MG63 (cell line): ENCODE results near the gene GALNT5. TPM values are rescaled to one million over a fixed set of nuclear protein-coding genes. Genes with fewer than 3 reads are reported as not detected.
"Not testable (repeated sequence)": the region's sequence is repeated elsewhere in the genome, so short reads cannot be mapped to it uniquely, and the experiment has no call there.

Experiments used
- DNase-seq: peaks from one replicate; pipeline ENCODE4 v3.0.0-alpha.2; 2020
- H3K27me3 ChIP-seq: fragments of 250-450 bp; sonication (Bioruptor Pico); 2 replicates; pipeline ENCODE4 v1.5.1; 2020; ENCODE audit warnings: mild to moderate bottlenecking, moderate library complexity
- H3K36me3 ChIP-seq: fragments of 250-450 bp; sonication (Bioruptor Pico); 2 replicates; pipeline ENCODE4 v1.5.1; 2020; ENCODE audit warnings: mild to moderate bottlenecking, moderate library complexity
- H3K4me3 ChIP-seq: fragments of 250-450 bp; sonication (Bioruptor Pico); 2 replicates; pipeline ENCODE4 v1.5.1; 2020; ENCODE audit warnings: mild to moderate bottlenecking, moderate library complexity
- H3K9me3 ChIP-seq: fragments of 250-450 bp; sonication (Bioruptor Pico); 2 replicates; pipeline ENCODE4 v1.5.1; 2020; ENCODE audit warnings: mild to moderate bottlenecking, moderate library complexity
- total RNA-seq: library from RNA; depleted of rRNA; stranded (reverse); fragments of >200 nt; shearing (Covaris generic); gene quantifications from 2 replicates; pipeline ENCODE4 v1.2.3, GENCODE V29; 2014; ENCODE audit warnings: low replicate concordance

GALNT5 gene
- total RNA-seq, 1 experiment from 2014 or later = 3.1 TPM

DNA sequence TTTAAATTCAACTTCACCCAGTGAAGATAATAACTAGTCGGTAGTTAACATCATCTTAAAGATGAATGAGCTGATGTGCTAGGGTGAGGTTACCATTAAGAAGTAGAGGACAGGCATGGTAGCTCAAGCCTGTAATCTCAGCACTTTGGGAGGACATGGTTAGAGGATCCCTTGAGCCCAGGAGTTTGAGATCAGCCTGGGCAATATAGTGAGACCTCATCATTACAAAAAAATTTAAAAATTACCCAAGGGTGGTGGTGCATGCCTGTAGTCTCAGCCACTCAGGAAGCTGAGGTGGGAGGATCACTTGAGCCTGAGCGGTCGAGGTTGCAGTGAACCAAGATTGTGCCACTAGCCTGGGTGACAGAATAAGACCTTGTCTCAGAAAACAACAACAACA lies 4.7 kb downstream of the GALNT5 start:
- Histone ChIP-seq H3K27me3 (no peaks in the 10 kb centered on the region), H3K4me3 (no peak overlapping the region), H3K9me3 (no peaks in the 10 kb centered on the region), H3K36me3 (no peaks in the 10 kb centered on the region; the same call in 1 of the 2 replicates)
- DNase-seq = no peak

DNA sequence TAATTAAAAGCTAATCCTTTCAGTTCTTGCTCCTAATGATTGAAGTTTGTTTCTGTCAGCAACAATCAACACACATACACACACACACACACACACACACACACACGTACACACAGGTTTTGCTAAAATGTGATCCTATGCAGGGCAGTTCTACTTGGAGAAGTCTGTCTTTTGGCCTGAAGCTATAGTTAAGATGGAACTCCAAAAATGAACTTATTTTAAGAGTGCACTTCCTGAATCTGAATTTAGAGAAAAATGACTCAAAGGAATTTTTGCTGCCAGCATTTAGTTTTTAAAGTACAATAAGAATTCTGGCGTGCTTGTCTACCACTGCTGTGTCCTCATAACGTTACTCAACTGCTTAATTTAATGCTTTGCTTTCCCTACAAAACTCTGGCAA lies 6.6 kb downstream of the GALNT5 start:
- H3K9me3 ChIP-seq = no peaks in the 10 kb centered on the region
- no peak overlapping the region for H3K4me3 ChIP-seq

DNA sequence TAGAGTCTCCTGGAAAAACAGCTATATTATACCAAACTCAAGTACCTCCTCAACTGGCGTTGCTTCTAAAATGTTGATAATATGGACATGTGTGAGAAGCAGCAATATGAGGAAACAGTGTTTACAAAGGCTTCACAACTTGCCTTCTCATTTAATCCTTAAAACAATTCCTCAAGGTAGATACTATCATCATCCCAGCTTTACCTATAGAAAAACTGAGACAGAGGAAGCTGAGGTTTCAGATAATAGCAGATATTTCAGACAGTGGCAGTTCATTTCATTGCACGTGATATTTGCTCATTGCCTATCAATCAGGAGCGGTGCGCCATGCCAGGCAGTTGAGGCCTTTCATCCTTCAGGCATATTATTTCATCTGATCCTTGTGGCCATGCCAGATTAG lies 8.3 kb downstream of the GALNT5 start:
- no peak for DNase-seq
- Histone ChIP-seq H3K9me3 (no peaks in the 10 kb centered on the region), H3K27me3 (no peaks in the 10 kb centered on the region), H3K36me3 (no peaks in the 10 kb centered on the region), H3K4me3 (no peak overlapping the region)

More for the DNA sequence above, 6.6 kb downstream of the GALNT5 start:
- H3K36me3 ChIP-seq = no peaks in the 10 kb centered on the region; the same call in 1 of the 2 replicates
- no peaks in the 10 kb centered on the region for H3K27me3 ChIP-seq
- peak; percentile 21 for DNase-seq

DNA sequence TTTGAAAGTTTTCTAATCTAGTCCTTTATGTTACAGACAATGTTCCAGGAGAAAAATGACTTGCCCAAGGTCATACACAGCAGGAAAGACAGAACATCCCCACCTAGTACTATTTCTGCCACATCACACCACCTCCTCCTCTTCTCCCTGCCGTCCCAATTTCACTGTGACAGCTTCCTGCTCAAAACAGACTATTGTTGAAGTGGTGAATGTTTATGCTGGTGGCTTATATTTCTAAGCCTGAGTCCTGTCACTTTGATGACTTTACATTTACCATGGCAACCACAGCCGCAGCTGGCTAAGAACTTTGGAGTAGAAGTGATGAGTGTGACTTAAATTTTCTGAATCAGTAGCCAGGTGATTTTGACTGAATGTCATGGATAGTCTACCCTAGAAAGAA lies 10.0 kb downstream of the GALNT5 start:
- H3K36me3 ChIP-seq = no peaks in the 10 kb centered on the region
- no peaks in the 10 kb centered on the region for H3K27me3 ChIP-seq
- no peak for DNase-seq
- no peak overlapping the region for H3K4me3 ChIP-seq
- no peaks in the 10 kb centered on the region for H3K9me3 ChIP-seq

DNA sequence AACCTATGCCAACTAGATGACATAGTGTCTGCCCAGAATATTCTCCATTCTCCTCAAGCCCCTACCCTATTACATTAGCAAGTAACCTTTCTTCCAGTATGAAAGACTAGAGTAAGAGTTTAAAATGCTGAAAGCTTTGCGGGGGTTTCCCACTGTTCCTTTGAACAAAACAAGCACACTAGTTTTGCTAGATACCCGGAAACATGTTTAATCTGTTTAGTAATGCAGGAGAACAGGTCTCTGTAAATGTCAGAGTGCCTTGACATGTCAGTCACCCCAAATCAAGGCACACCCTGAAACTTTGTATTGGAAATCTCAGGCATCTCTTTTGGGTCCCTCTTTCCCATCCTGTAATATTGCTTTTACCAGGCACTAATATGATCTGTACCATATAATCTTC lies 11.6 kb downstream of the GALNT5 start:
- DNase-seq = no peak
- Histone ChIP-seq H3K27me3 (no peaks in the 10 kb centered on the region), H3K9me3 (0 out of 2 replicates have a peak, but pooled peaks cover 2% of the 10 kb centered on the region), H3K4me3 (no peak overlapping the region), H3K36me3 (no peaks in the 10 kb centered on the region)

DNA sequence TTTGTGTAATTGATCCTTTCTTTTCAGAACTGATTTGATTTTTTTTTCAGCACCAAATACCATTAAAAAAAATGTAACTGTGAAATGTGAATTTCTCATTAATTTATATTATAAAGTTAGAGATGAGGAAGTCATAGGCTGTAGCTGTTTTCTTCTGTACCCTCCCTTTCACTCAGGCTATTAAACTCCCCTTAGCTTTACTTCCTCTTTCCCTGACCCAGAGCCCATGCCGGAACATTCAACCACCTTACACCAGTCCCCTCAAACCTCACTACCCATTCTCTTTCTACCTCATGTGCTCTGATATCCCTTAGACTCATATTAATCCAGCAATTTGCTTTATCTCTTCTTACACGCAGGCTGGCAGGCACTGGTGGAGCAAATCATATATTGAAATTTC lies 12.4 kb downstream of the GALNT5 start:
- Histone ChIP-seq H3K9me3 (peaks cover 4% of the 10 kb centered on the region; the same call in 1 of the 2 replicates), H3K36me3 (no peaks in the 10 kb centered on the region)
- DNase-seq = no peak

DNA sequence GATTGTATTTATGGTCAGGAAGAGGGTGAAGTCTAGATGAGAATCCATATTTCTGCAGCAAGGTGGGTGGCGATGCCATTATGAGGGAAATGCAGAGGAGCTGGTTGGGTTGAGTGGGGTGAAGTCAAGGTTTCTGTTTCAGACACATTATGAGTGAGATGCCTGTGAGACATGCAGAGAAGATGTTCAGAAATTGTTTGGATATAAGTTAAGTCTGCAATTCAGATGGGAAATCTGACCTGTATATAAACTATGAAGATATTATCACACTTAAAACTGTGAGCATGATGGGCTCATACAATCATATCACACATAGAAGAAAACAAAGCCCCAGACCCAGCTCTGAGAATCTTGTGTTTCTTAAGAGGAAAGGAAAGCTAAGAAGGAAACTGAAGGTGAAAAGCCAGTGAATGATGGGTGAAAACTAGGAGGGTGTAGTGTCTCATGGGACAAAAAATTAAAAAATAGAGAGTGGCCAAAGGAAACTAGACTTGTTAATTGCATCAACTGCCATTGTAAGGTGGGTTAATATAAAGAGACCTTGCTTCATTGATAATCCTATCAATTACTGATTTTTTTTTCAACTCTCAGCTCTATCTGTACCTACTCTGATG lies 14.2 kb downstream of the GALNT5 start:
- DNase-seq = no peak
- no peaks in the 10 kb centered on the region for H3K27me3 ChIP-seq
- no peaks in the 10 kb centered on the region for H3K36me3 ChIP-seq
- no peak overlapping the region for H3K4me3 ChIP-seq
- H3K9me3 ChIP-seq = peaks cover 4% of the 10 kb centered on the region; the same call in 1 of the 2 replicates

More for the DNA sequence above, 12.4 kb downstream of the GALNT5 start:
- Histone ChIP-seq H3K27me3 (no peaks in the 10 kb centered on the region), H3K4me3 (no peak overlapping the region)

DNA sequence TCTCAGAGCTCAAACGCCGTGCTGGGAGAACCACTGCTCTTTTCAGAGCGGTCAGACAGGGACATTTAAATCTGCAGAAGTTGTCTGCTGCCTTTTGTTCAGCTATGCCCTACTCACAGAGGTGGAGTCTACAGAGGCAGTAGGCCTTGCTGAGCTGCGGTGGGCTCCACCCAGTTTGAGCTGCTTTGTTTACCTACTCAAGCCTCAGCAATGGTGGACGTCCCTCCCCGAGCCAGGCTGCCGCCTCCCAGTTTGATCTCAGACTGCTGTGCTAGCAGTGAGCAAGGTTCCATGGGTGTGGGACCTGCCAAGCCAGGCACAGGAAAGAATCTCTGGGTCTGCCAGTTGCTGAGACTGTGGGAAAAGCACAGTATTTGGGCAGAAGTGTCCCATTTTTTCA lies 21.8 kb downstream of the GALNT5 start:
- not testable (repeated sequence) for DNase-seq, H3K36me3 ChIP-seq, H3K27me3 ChIP-seq, H3K4me3 ChIP-seq, H3K9me3 ChIP-seq

DNA sequence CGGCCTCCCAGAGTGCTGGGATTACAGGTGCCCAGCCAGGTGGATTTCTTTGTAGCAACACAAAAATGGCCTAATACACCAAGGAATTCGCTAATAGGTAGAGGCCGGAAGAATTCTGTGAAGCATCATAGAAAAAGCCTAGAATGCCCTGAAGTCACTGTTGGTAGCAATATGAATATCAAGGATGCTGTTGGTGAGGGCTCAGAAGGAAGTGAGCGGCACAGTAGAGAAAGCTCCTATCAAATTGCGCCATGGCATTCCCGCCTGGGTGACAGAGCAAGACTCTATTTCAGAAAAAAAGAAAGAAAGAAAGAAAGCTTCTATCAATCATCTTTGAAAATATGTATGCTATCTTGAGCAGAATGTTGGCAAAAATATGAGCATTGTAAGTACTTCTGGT lies 23.8 kb downstream of the GALNT5 start:
- Histone ChIP-seq H3K9me3 (peaks cover 2% of the 10 kb centered on the region; the same call in 1 of the 2 replicates), H3K36me3 (no peaks in the 10 kb centered on the region), H3K27me3 (no peaks in the 10 kb centered on the region), H3K4me3 (no peak overlapping the region)
- DNase-seq = no peak

DNA sequence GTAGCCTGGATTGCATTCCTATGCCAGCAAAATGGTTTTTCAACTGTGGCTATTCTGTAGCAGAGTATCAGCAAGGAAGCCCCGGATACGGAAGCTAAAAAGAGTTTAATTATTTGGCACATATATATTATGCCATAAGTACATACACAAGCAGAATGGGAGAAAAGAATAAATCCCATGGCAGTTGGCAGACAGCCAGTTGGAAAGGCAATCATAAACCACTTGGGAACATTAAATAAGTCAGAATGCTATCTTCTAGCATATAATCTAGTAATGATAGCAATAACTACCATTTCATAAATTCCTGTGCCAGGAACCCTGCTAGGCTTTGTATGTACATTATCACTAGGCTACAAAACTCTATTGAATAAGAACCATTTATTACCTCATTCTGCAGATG lies 26.0 kb downstream of the GALNT5 start:
- H3K9me3 ChIP-seq = no peaks in the 10 kb centered on the region; the same call in 1 of the 2 replicates
- H3K4me3 ChIP-seq = no peak overlapping the region
- H3K36me3 ChIP-seq = no peaks in the 10 kb centered on the region
- no peak for DNase-seq
- H3K27me3 ChIP-seq = no peaks in the 10 kb centered on the region

DNA sequence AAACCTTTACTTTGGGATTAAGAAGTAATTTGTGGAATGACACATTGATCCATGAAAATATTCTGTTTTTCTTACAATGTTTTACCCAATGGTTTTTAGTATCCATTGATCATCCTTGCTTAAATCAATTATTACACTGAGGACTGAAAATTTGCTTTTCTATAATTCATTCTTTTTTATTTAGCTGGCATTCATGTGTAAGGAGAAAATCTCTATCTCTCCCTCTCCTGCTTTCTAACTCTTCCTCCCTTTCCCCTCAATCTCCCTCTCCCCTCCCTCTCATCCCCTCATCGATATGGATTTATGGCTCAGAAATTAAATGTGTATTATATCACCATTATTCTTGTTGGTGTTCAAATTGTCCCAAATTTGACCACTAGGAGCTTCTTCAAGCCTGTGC lies 29.7 kb downstream of the GALNT5 start:
- no peak overlapping the region for H3K4me3 ChIP-seq
- no peak for DNase-seq
- H3K27me3 ChIP-seq = no peaks in the 10 kb centered on the region
- H3K36me3 ChIP-seq = no peaks in the 10 kb centered on the region
- H3K9me3 ChIP-seq = no peaks in the 10 kb centered on the region

DNA sequence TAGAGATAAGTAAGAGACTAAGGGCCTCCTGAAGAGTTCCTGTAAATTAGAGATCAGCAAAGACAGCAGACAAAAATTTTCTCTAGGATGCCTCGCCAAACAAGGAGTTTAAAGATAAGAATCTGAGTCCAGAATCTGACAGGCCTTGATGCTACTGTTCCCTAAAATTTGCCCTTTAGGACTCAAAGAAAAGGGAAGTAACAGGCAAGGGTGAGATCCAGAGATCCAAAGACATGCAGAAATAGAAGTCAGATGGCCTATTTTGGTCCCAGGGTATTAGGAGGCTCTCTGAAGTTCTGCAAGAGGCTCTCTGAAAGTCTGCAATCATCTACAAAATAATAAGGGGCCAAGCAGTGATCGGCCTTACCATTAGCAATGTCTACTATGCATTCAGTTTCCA lies 33.0 kb downstream of the GALNT5 start:
- H3K4me3 ChIP-seq = no peak overlapping the region
- no peaks in the 10 kb centered on the region for H3K36me3 ChIP-seq
- H3K9me3 ChIP-seq = no peaks in the 10 kb centered on the region
- no peak for DNase-seq
- H3K27me3 ChIP-seq = no peaks in the 10 kb centered on the region

DNA sequence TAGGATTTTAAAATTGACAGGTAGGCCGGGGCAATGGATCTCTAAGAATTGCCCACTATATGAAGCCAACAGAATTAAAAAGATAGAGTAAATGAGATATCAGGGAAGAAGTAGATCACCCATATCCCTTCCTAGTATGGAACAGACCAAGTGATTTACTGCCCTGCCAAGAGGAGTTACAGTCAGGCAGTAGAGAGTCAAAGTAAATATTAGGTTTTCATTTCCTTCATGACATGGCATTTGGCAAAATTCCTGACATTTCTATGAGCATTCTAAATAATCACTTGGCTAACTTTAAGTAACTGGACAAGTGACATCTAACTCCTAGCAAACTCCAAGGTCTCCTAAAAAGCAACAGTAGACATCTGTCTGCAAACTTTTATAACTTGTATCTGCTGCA lies 33.5 kb downstream of the GALNT5 start:
- H3K27me3 ChIP-seq = no peaks in the 10 kb centered on the region
- no peak for DNase-seq
- no peak overlapping the region for H3K4me3 ChIP-seq
- H3K9me3 ChIP-seq = no peaks in the 10 kb centered on the region
- H3K36me3 ChIP-seq = no peaks in the 10 kb centered on the region

DNA sequence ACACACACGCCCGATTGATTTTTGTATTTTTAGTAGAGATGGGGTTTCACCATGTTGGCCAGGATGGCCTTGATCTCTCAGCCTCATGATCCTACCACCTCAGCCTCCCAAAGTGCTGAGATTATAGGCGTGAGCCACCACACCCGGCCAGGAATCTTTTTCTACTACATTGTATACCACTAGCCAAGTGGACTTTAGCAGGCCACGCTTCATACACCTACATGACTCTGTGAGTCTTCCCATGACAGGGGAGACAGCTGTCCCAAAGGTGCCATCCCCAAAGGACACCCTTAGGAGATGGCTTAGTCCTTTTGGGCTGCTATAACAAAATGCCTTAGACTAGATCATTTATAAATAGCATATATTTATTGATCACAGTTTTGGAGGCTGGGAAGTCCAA lies 35.3 kb downstream of the GALNT5 start:
- Histone ChIP-seq H3K9me3 (no peaks in the 10 kb centered on the region), H3K27me3 (no peaks in the 10 kb centered on the region), H3K36me3 (no peaks in the 10 kb centered on the region), H3K4me3 (no peak overlapping the region)
- DNase-seq = no peak

DNA sequence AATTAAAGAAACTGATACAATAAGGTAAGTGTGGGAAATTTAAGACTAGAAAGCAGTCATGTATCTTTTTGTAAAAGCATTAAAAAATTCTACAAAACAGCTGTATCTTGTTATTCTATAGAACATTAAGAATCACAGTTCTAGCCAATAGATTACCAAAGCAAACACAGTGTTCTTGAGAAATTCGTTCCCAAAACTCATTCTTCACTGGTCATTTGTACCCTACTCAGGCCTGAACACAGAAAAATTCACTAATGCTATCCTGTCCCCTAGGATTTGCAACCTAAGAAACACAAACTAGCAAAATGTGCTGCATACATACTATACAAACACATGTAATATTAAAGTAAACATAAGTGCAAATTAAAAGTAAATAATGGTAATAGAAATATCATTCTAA lies 39.0 kb downstream of the GALNT5 start:
- Histone ChIP-seq H3K36me3 (no peaks in the 10 kb centered on the region), H3K4me3 (no peak overlapping the region), H3K9me3 (no peaks in the 10 kb centered on the region), H3K27me3 (no peaks in the 10 kb centered on the region)
- no peak for DNase-seq

DNA sequence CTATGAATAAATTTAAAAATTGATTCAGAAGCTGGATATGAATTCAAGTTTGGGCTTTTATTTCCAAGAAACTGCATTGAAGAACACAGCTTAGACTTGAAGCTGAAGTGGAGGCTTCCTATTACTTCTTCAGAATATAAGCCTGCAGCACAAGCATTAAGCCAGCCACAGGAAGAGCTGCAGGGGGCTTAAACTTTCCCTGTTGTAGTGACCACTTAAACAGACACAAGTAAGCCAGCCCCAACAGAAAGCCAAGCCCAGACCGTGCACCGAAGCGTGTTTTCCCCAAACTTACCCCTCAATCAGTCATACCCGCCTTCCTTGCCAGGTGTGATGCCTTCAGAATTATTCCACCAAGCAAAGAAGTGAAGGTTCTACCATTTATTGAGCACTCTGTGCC lies 39.5 kb downstream of the GALNT5 start:
- H3K9me3 ChIP-seq = no peaks in the 10 kb centered on the region
- no peaks in the 10 kb centered on the region for H3K27me3 ChIP-seq
- no peak for DNase-seq
- H3K36me3 ChIP-seq = no peaks in the 10 kb centered on the region
- no peak overlapping the region for H3K4me3 ChIP-seq

DNA sequence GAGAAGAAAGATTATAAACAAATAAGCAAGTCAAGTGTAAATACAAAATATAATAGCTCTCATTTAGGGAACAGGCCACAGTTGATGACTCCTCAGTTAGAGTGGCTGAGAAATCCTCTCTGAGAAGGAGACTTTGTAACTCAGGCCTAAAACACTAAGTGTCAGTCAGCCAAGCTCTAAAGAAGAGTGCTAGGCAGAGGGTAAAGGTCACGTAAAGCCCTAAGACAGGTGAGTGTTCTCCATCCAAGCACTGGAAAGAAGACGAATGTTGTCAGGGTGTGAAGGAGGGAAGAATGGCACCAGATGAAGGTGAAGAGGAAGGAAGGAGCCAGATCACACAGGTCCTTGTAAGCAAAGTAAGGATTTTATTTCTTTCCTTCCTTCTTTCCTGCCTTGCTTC lies 43.8 kb downstream of the GALNT5 start:
- Histone ChIP-seq H3K36me3 (no peaks in the 10 kb centered on the region), H3K27me3 (no peaks in the 10 kb centered on the region), H3K9me3 (no peaks in the 10 kb centered on the region), H3K4me3 (no peak overlapping the region)
- no peak for DNase-seq

DNA sequence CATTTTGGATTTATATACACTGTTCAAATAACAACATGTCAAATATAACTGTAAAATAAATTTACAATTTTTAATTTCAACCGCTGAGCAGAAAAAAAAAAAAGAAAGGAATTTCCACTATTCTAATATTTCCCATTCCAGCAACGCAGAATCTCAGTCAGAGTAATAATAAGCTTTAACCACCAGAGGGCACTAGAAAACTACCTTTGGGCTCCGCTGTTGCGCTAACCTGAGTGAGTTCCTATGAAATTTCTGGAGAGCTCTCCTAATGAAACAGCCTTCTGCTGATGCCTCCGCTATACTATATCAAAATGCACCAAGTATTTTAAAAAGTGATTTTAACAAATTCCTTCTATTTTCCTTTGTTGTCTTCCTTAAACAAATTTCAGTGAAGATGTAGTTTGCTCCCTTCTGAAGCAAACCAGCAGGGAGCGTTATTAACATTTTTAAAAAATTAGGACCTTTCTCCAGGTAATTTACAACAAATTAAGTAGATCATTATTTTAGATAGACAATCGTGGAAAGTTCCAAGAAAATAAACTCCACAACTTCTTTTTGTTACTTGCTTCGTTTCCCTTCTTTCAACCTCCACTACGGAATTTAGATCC lies 45.1 kb downstream of the GALNT5 start:
- Histone ChIP-seq H3K27me3 (no peaks in the 10 kb centered on the region), H3K36me3 (no peaks in the 10 kb centered on the region), H3K9me3 (no peaks in the 10 kb centered on the region), H3K4me3 (no peak overlapping the region)
- no peak for DNase-seq
